Activated CD4-positive, alpha-beta T cell treated with anti-CD3 and anti-CD28 coated beads, Interleukin-2, amount 50 U/mL, for 24 hours (primary cell): Measurements from ENCODE around the gene TMEM129.

ENCODE experiments used
- DNase-seq, 2 donors: peaks; one replicate each; pipeline ENCODE4 v3.0.0-alpha.2; 2020; ENCODE audit warnings: low read depth in 1 of 2, low spot score in 1 of 2

The TMEM129 gene

DNA sequence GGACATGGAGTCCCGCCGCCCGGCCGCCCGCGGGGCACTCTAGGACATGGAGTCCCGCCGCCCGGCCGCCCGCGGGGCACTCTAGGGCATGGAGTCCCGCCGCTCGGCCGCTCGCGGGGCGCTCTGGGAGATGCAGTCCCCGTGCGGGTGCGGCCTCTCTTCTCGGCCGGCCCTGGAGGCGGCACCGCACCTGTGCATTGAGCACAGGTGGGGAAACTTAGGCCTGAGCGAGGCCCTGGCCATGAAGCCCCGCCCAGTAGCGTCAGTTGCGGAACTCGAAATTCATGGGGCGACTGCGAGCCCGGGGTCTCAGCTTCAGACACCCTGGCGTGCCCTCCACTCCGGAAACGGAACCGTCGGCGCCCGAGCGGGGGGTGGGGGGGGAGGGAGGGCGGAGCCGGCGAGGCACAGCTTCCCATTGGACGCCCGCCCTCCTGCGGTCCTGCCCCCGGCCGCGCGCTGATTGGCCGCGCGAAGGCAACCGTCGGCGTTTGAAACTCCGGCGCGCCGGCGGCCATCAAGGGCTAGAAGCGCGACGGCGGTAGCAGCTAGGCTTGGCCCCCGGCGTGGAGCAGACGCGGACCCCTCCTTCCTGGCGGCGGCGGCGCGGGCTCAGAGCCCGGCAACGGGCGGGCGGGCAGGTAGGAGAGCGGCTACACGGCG lies at the start of gene TMEM129, which contains the start of gene TACC3:
TMEM129 (minus strand) TSS at position 321 of the 663 bp plus-strand sequence. CDS start 486 bp downstream, outside the sequence.
TACC3 (plus strand) TSS at position 519 of the 663 bp plus-strand sequence. CDS start 1,901 bp downstream, outside the sequence.
- DNase-seq = peak; percentile 83 to 89

- DNase-seq = no peak
Measured at GRCh38 chr4:1770791-1771231, 49.7 kb upstream of the TMEM129 start.

- DNase-seq = no peak
Measured at GRCh38 chr4:1770245-1770644, 49.1 kb upstream of the TMEM129 start.

GRCh38 chr4:1769692-1770091 lies 48.6 kb upstream of the TMEM129 start:
- DNase-seq = no peak

GRCh38 chr4:1768367-1769034 lies 47.4 kb upstream of the TMEM129 start:
- DNase-seq = no peak

GRCh38 chr4:1767770-1768366 lies 46.7 kb upstream of the TMEM129 start:
- DNase-seq = no peak

DNA sequence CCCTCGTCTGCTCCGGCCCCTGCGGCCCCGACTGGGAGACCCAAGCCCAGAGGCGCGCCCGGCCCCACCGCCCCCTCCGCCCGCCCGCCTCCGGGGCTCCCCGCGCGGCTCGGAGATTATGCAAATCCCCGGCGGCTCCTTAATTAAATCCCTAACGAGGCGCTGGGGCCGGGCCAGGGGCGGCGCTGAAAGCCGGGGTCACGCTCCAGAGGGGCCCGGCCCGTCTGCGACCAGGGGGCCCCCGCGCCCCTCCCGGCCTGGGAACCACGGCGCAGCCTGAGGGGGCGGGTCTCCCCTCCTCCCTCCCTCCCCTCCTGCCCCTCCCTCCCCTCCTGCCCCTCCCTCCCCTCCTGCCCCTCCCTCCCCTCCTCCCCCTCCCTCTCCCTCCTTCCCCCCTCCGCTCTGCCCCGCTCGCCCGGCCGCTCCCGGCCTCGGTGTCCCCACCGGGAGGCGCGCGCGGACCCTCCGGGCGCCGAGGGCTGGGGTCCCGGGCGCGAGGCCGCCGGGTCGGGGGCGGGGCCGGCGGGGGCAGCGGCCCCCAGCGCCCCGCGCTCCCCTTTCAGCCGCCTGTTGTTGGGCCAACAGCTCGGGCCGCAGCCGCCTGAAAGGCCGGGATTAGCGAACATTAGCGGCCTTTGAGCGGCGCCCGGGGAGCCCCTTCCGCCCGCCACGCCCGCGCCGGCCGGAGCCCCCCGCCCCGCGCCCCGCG lies 46.1 kb upstream of the TMEM129 start:
- DNase-seq = no peak

- no peak for DNase-seq
Measured at GRCh38 chr4:1766106-1767060, 45.3 kb upstream of the TMEM129 start.

DNA sequence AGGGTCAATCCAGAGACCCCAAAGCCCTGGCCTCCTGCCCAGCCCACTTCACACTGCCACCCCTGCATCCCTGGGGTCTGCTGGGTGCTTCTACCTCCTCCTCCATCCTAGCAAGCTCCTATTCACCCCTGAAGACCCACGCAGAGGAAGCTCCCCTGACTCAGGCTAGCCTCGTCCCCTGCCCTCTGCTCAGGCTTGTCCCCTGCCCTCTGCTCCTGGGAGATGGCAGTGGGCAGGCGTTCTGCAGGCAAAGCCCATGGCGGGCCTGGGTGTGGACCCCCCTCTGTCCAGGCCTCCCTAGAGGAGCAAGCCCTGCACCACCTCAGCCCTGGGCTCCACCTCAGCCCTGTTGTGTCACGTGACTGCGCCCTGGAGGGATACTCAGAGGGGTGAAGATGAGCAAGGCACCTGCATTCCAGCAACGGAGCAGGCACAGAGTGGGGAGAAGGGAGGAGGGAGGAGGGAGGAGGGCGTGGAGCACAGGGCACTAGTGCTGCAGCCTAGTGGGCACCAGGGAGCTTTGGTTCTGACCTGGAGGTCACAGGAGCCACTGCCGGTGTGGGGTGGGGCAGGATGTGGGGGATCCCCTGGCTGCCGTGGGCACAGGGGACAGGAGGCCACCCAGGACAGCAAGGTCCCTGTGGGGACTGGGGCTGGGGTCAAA lies 44.4 kb upstream of the TMEM129 start:
- DNase-seq = no peak

GRCh38 chr4:1764670-1765069 lies 43.5 kb upstream of the TMEM129 start:
- DNase-seq = no peak

DNA sequence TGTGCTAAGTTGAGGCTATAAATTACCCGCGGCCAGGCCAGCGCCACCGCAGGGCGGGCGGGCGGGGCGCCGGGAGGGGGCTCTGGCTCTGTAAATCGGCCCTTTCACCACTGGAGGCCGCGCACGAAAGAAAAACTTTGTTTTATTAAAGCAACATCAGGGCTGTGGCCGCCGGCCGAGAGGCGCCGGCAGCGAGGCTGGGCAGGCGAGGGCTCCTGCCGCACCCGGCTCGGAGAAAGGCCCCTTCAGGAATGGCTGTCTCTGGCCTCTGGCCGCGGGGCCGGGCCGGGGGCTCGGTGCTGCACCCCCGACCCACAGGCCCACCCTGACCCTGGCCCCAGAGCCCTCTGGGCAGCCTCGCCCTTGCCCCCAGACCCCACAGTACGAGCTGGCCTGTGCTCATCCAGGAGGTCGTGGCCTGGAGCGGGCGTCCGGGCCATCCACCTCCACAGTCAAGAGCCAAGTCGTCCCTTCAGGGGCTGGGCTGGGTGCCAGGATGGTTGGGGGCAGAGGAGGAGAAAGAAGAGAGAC lies 42.5 kb upstream of the TMEM129 start:
- no peak for DNase-seq

DNA sequence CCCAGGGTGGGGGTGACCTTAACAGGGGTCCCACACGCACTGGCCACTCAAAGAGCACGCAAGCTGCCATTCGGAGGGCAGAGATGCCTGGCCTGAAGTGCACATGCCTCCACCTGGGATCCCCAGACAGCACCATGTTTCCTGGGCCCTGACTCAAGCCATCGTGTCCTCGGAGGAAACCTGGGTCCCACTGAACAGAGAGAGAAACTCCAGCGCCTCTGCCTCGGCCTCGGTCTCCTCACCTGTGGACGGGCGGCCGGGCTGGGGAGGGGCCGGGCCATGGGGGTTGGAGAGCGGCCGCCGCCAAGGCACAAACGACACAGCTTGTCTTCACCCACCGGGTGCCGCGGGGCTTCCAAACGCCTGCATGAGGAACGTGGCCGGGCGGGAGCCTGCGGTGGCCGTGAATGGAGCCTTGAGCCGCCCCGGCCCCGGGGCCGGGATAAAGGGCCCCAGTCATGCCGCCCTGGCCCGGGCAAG lies 42.0 kb upstream of the TMEM129 start:
- DNase-seq = no peak

DNA sequence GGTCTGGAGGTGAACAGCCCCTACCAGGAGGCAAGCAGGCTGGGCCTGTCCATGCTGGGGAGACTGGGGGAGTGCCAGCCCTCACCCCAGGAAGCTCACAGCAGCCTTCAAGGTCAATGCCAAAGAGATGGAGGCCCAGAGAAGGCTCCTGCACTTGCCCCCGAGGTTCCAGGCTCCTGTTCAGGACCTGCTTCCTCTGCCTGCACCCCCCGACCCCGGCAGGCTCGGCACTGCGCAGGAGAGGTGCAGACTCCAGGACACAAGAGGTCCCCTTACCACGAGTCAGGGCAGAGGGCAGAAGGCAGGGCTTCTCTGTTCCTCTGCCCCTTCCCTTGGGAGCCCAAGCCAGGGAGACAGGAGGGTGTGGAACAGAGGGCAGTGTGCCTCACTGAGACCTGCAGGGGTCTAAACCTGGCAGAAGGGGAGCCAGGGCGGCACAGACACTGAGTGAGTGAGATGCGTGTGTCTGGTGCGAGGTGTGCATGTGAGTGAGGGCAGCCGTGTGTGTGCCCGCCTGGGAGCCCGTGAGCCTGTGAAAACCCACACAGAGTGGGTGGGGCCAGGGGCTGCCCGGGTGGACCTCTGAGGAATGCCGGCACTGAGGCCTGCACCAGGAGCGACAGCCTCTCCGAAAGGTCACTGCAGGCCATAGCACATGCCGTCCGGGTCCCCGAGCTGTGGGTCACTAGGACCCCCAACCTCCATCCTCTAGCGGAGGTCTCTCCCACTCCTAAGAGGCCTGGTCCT lies 41.3 kb upstream of the TMEM129 start:
- no peak for DNase-seq

GRCh38 chr4:1761130-1761689 lies 40.1 kb upstream of the TMEM129 start:
- DNase-seq = no peak

GRCh38 chr4:1760521-1761071 lies 39.5 kb upstream of the TMEM129 start:
- DNase-seq = no peak

GRCh38 chr4:1759818-1760223 lies 38.7 kb upstream of the TMEM129 start:
- no peak for DNase-seq

DNA sequence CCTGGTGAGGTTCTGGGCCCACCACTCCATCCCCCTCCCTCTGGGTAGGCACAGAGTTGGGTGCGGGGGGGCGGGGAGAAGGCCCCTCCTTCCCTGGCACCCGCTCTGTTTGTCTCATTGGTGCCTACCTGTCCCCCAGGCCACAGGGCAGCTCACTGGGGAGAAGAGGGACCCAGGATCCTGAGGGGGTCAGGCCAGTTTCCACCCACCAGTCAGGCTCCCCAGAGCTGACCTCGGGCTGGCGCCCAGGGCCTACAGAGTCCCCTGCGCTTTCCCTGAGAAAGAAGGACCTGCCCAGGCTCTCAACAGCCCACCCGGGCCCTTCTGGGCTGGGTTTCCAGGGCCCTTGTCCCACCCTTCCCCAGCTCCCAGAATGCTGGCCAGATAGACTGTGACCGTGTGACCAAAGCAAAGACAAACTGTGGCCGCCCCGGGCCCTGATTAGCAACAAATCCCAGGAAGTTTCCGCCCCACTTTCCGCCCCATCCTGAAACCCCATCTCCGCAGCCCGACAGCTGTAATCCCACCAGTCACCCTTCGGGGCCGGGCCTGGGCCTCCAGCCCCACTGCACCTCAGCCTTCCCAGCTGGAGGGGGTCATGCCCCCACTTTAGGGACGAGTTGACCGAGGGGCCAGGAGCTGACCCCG lies 38.2 kb upstream of the TMEM129 start:
- no peak for DNase-seq
